GM10266 (cell line): ENCODE measurements around the gene DYNC1H1.
"Not testable (repeated sequence)": the region's sequence is repeated elsewhere in the genome, so short reads cannot be mapped to it uniquely, and the experiment has no call there.

Experiments used
- DNase-seq: peaks from one replicate; pipeline ENCODE4 v3.0.0; 2012; ENCODE audit errors: extremely low spot score
- CTCF ChIP-seq: IDR thresholded peaks from 2 replicates; pipeline ENCODE4 v1.5.1; 2012; ENCODE audit warnings: mild to moderate bottlenecking, low read depth; ENCODE audit not compliant: control insufficient read depth, insufficient read depth; ENCODE audit errors: missing control alignments

DYNC1H1 gene

GRCh38 chr14:101965770-101966722 lies 1.7 kb downstream of the DYNC1H1 start:
- no peak for TF ChIP-seq CTCF
- no peak for DNase-seq

- TF ChIP-seq CTCF: no peak
- no peak for DNase-seq
Observed at GRCh38 chr14:101966742-101967141, 2.4 kb downstream of the DYNC1H1 start.

GRCh38 chr14:101968186-101968585 lies 3.8 kb downstream of the DYNC1H1 start:
- no peak for DNase-seq
- TF ChIP-seq CTCF: no peak

- no peak for TF ChIP-seq CTCF
- no peak for DNase-seq
Observed at GRCh38 chr14:101969481-101969880, 5.1 kb downstream of the DYNC1H1 start.

GRCh38 chr14:101970830-101971400 lies 6.5 kb downstream of the DYNC1H1 start:
- DNase-seq: no peak
- no peak for TF ChIP-seq CTCF

GRCh38 chr14:101971458-101971857 lies 7.1 kb downstream of the DYNC1H1 start:
- not testable (repeated sequence) for DNase-seq

GRCh38 chr14:101972126-101972866 lies 7.9 kb downstream of the DYNC1H1 start:
- no peak for DNase-seq
- no peak for TF ChIP-seq CTCF
